H1 (cell line): ENCODE measurements around the gene GRK5. TPM values are rescaled to one million over a fixed set of nuclear protein-coding genes. Genes with fewer than 3 reads are reported as not detected.

Source experiments
- ATF3 ChIP-seq: IDR thresholded peaks from 2 replicates; pipeline ENCODE4 v1.6.1; 2011; ENCODE audit warnings: low read depth, mild to moderate bottlenecking, low read length; ENCODE audit not compliant: insufficient read depth
- CBX5 ChIP-seq: fragments of 300-800, 300-1000 bp; sonication (generic); IDR thresholded peaks from 2 replicates; pipeline ENCODE4 v1.7.1; 2016; ENCODE audit warnings: antibody characterized with exemption, low read length, low read depth
- CBX8 ChIP-seq: fragments of 300-800, 300-1000 bp; sonication (generic); IDR thresholded peaks from 2 replicates; pipeline ENCODE4 v1.7.1; 2016; ENCODE audit warnings: low read depth, low read length, borderline replicate concordance
- CHD2 ChIP-seq: IDR thresholded peaks from 2 replicates; pipeline ENCODE4 v1.6.1; 2012; ENCODE audit warnings: low read length, improper control_type of control experiment
- CHD7 ChIP-seq: fragments of 300-600 bp; sonication (generic); IDR thresholded peaks from 2 replicates; pipeline ENCODE4 v1.7.1; 2012; ENCODE audit warnings: low read length, moderate library complexity, mild to moderate bottlenecking, inconsistent platforms; ENCODE audit not compliant: insufficient replicate concordance
- HDAC6 ChIP-seq: IDR thresholded peaks from one replicate; pipeline ENCODE4 v1.7.1; 2012; ENCODE audit warnings: low read depth, mild to moderate bottlenecking, inconsistent platforms, low read length, moderate library complexity
- JUN ChIP-seq: IDR thresholded peaks from 2 replicates; pipeline ENCODE4 v1.6.1; 2011; ENCODE audit warnings: low read depth, mild to moderate bottlenecking, improper control_type of control experiment, low read length
- KDM5A ChIP-seq: fragments of 200-600 bp; IDR thresholded peaks from 2 replicates; pipeline ENCODE4 v1.7.1; 2012; ENCODE audit warnings: mild to moderate bottlenecking, low read length, inconsistent platforms, mixed read lengths
- MAX ChIP-seq: IDR thresholded peaks from 2 replicates; pipeline ENCODE4 v1.6.1; 2012; ENCODE audit warnings: inconsistent platforms
- SAP30 ChIP-seq: fragments of 300-600 bp; sonication (generic); IDR thresholded peaks from 2 replicates; pipeline ENCODE4 v1.7.1; 2012; ENCODE audit warnings: low read length, moderate library complexity, mild to moderate bottlenecking, inconsistent platforms; ENCODE audit not compliant: insufficient read depth, insufficient replicate concordance
- SP2 ChIP-seq: IDR thresholded peaks from 2 replicates; pipeline ENCODE4 v1.6.1; 2012; ENCODE audit warnings: mild to moderate bottlenecking, low read length, inconsistent platforms
- polyA plus RNA-seq, 7 experiments: library from polyadenylated mRNA; depleted of rRNA in 3 of 7; stranded (reverse) in 5 of 7; unstranded in 2 of 7; fragments of >200 nt in 5 of 7; fragments of 200-250 nt in 2 of 7; gene quantifications; 1 replicate in 5 of 7; 2 replicates in 1 of 7; 4 replicates in 1 of 7; pipeline versions ENCODE4 v1.2.1 to v1.2.3, GENCODE V29; 2011 to 2013; ENCODE audit warnings: missing spikeins in 2 of 7, mixed read lengths in 2 of 7
- total RNA-seq: library from RNA; stranded (reverse); fragmentation: NEBNext Ultra II Directional; extraction: Animal tissue kit (Norgen Biotek cat#: 25700); gene quantifications from 2 replicates; pipeline ENCODE4 v1.2.1, GENCODE V29; 2021

Gene GRK5
- total and polyA plus RNA-seq, 2 of the 8 experiments (the other 6 are each of a cell fraction or from before 2014, with no cell fraction given), result 0.54 to 2.5 TPM

GRCh38 chr10:119217401-119217800 is 10.0 kb downstream of the GRK5 start (continued):
- no peak for TF ChIP-seq CHD7
- no peak for TF ChIP-seq MAX
- no peak for TF ChIP-seq SP2
- no peak for TF ChIP-seq ATF3
- no peak for TF ChIP-seq SAP30
- no peak for TF ChIP-seq CHD2
- no peak for TF ChIP-seq CBX8
- TF ChIP-seq KDM5A, result no peak
- TF ChIP-seq JUN, result no peak
- TF ChIP-seq HDAC6, result no peak
- TF ChIP-seq CBX5, result no peak
